ENCODE data around the gene XPNPEP1. TPM values are rescaled to one million over a fixed set of nuclear protein-coding genes. Genes with fewer than 3 reads are reported as not detected.

The XPNPEP1 gene
- total RNA-seq, 1 donor from 2014 or later = 94.6 TPM

DNA sequence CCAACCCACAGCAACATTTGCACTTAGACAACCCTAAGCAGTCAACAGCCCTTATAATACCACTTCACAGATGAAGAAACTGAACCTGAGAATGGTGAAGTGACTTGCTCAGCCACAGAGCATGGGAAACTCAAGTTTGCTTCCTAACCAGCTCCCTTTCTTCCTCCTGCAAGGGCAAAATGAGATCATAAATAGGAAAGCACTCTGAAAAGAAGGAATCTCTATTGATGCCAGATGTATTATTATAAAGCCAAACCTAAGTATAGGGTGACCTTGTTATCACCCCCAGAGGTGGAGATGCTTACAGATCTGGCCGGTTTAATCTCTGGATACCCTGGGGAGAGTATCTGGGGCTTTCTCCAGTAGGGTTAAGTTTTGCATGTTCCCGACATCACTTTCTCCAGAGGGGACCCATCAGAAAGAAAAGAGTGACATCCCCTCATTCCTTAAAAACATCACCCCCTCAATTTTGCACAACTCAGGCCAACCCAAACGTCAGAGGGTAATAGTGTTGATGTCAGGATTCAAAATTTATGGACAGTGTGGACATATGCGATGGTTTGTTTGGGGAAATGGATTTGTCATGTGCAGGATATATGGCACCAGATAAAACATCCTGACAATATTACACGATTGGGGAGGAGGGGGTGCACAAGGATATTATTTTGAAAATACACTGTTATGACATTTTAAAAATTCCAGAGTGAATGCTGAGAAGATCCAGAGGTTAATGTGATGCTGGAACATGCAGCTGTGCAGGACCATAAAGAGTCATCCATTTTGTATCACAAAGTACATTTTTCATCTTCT, 24.0 kb upstream of the XPNPEP1 start:
- DNase-seq = peak; percentile 68

DNA sequence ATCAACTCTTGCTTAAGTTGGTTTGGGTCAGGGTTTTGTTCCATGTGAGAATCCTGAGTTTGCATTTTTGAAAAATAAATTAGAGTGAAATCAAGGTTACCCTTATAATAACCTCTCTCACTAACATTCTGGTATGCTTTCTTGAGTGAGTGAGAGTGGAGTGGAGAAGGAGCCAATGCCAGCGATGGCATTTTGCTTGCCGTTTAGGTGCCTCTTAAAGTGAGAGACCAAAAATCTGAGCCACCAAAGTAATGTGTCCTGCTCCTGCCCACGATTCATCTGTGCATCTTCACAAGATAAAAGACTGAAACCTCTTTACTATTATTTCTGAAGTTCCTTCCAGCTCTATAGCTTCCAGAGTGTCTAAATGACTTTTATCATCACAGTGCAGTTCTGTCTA, 23.4 kb upstream of the XPNPEP1 start:
- DNase-seq = no peak

DNA sequence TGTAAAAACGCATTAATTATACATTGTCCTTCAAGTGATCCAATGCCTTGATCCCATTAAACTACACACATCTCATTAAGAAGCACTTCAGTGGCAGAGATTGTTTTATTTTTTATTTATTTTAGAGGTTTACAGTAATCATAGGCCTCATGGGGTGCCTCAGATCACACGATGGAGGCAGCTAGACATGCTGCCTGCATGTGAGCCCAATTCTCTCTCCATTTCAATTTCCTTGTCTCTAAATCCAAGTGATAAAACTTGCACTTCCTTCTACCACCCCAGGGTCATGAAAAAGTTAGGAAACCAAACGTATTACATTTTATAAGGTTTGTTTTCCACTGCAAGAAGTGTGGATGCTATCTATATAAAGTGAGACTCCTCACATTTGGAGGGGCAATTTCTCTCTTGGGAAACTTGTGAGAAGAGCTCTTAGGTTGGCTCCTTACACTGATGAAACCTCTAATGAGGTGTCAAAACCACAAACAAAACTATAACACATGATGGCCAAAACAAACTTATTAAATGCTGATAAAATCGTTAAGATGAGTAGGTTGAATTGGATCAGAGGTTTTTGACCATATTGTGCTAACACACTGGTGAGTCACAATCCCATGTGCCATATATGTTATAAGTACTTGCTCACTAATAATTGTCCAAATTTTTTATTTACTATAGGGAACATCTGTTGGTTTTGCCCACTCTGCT, 22.3 kb upstream of the XPNPEP1 start:
- DNase-seq = no peak

DNA sequence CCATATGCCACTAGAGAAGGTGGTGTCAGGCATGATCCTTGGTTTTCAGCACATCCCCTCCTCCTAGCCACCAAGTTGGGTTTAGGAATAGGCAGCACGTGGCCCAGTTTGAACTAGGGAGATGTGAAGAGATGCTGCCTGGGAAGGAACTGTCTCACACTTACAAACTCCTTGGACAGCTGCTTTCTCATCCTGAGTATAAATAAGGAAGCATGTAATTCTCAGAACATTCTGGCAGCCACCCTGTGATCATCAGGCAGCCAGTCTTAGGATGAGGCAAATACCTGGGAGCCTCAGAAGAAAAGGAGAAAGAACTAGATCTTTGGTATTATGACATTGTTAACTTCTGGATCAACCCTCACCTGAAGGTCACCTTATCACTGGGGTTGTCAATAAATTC, 21.3 kb upstream of the XPNPEP1 start:
- DNase-seq = no peak

DNA sequence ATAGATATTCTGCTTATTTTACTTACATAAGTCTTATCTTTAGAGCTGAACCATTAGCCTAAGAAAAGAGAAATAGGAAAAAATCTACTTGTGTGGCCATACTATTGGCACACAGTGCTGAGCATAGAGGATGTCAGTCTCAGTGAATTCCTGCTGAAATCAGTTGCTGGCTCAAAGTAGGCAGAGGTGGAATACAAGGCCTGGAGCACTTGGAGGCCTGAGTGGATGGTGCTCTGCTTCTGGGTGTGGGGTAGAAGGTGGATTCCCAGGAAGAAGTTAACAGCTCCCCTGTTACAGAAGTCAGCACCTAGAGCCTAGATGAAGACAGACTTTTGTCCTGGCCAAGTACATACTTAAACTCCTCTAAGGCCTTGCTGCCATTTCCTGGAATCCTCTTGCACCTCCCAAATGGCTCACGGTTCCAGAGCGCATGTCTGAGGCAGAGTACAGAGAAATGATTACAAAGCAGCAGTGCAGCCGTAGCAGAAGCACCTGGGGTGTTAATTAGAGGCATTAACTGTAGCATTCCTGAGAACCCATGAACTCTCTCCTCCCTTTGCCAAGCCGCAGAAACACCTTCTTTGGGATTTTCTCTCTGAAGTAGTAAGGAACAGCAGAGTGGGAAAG, 18.0 kb upstream of the XPNPEP1 start:
- peak; percentile 27 for DNase-seq

DNA sequence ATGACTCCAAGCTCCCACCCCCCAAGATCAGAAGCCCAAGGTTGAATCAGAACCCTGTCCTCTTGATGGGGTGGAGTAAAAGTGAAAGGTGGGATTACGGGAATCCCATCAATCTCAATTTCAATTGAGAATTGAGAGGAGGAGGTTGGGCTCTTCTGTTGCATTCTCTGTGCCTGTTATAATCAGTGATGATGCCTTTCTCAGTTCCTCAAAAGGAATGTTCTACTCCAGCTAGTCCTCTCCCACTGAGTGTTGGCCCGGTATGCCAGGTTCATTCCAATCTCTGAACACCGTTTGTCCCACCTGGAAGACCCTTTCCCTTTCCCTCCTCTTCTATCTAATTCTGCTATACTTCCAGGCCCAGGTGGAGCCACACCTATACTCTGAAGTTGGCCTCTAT, 17.2 kb upstream of the XPNPEP1 start:
- DNase-seq = no peak

DNA sequence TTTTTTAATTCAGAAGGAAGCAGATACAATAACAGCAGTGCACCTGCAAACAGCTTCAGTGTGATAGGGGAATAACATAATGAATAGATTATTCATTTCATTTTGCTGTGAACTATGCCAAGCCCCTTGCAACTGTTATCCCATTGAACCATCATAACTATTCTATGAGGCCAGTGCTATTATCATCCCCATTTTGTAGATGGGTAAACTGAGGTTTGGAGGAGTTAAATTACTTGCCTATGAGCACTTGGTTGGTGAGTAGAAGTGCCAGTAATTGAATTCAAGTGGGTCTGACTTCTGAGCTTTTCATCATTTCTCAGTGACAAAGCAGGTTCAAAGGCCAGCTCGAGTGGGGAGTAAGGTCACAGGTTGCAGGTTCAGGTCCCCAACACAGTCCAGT, 16.8 kb upstream of the XPNPEP1 start:
- DNase-seq = no peak

DNA sequence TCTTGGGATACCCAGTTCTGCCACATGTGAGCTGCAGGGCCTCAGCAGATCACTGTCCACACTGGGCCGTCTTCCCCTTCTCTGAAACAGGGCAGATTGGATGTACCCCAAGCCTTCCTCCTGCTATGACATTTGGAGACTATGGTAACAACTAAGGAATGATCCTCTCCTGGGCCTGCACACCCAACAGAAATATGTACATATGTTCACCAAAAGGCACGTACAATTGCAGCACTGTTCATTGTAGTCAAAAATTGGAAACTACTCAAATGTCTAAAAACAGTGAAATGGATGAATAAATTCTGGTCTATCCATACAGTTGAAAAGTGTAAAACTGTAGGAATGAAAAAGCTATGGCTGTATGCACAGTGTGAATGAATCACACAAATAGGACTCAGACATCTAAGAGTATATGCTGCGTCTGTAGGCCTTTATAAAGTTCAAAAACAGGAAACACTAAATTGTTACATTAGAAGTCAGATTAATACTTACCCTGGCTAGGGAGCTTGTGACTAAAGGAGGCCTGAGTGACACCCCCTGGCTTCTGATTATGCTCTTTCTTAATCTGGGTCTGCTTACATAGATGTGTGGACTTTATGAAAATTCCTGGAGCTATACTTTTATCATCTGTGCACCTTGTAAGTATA, 16.1 kb upstream of the XPNPEP1 start:
- peak; percentile 81 for DNase-seq

DNA sequence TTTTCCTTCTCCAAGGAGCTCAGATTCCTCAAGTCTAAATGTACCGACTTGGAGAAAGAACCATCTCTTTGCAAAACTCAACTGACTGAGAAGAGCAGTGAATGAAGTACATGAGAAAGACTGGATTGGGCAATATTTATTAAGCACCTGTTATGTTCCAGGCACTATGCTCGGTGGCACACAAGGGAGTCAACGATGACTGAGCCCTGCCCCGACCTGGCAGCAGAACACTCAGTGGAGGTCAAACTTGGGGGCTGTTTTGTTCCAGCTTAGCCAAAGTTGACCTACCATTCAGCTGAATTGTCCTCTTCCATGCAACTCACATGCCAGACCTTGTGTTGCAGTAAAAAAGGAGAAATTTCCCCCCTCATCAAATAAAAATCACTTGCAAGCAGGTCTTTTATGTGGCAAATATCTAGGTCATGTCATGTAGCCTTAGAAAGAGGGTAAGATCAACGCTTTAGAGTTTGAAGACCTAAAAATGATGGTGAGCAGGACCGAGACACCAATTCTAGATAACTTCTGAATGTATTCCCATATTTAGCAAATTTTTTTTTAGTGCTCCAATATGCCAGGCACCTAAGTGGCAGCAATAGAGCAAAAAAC, 14.3 kb upstream of the XPNPEP1 start:
- no peak for DNase-seq

DNA sequence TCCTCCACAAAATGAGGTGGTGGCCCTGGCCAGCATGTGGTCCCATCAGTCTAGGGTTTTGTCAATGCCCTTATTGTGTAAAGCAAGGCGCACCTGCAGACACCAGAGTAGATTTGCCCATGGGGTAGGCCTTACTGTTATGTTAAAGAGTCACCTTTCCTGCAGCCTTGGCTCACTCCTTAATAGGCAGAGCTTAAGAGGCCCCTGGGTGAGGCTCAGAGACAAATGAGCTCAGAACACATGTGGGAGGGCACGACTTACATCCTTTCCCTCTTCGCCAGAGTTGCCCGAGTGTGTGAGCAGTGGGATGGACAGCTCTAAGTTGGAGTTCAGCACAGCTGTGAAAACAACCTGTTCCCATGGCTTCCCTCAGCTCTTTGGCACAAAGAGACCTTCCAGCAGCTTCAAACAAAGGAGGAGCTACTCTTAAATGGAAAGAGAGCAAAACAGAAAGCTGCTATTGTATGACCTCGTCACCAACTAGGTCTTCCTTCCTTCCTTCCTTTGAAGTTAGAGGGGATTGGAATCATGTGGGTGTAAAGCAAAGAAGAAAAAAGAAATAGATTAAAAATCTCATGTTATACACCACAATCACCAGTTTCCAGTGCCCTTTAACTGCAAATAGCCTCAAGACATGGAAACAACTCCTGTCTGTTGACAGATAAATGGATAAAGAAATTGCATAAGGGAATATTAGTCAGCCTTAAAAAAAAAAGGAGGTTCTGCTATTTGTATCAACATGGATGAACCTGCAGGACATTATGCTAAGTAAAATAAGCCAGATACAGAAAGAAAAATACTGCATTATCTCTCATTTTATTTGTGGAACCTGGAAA, 11.9 kb upstream of the XPNPEP1 start:
- DNase-seq = peak; percentile 45

DNA sequence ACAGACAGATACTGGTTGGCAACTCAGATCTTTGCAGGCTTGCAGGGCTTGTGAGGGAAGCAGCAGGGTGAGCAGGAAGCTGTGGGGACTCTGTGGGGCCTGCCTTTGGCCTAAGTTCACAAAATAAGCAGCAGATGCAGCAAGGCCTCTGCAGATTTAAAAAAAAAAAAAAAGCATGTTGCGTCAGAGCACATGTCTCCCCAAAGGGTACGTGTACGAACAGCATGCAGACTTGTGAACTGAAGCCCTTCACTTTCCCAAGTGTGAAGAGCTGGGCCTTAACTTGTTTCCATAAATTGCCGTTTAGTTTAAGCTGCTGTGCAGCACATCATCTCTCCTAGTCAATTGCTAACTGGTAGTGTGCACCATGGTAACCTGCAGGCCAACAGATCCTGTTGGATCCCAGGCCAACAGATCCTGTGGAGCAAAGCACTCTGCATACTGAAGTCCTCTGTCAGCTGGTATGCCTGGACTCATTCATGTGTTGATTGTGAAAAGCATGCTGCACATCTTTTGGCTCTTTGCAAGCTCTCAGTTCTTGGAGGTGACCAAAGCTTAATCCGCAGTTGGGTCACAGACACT, 10.8 kb upstream of the XPNPEP1 start:
- peak; percentile 48 for DNase-seq

DNA sequence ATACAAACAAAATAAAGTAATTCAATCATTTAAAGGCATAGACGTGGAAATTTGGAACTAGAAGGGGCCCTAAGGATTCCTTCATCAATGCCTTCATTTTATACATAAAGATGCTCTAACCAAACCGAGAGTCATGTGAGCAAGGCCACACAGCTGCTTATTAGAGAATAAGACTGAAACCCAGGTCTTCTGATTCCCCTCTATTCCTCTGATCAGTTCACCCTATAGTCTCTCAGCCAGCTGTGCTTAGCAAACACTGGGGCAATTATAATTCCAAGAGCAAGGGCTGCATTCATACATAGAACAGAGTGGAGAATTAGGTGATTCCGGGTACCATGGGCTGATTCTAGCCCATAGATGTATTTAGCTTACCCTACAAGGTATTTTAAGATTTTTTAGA, 9.7 kb upstream of the XPNPEP1 start:
- DNase-seq = no peak

DNA sequence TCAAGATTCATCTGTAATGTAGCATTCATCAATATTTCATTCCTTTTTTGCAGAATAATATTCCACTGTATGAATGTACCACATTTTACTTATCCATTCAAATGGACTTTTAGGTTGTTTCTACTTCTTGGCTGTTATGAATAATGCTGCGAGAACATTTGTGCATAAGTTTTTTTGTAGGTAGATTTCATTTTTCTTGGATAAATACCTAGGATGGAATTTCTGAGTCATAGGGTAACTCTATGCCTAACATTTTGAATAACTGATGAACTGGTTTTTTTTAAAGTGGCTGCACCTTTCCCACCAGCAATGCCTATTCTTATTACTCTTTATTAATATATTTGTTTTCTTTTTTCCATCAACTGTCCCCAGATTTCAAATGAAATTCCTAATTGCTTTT, 9.1 kb upstream of the XPNPEP1 start:
- DNase-seq = no peak

DNA sequence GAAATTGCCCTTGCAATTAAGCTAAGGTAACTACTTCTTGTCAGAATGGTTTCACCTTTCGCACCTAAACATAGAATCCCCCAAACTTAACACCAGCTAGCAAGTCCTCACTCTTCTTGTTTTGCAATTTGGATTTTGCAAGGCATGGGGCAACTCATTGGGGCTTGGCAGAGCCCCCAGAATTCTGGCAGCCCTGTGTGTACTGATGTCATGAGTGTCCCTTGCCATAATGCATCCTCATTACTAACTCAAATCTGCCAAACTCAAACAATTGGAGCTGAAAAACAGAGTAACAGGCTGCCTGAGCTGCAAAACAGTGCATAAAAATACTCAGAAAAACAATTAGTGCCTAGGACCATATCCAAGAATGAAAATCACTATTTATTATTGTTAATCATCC, 7.9 kb upstream of the XPNPEP1 start:
- no peak for DNase-seq

DNA sequence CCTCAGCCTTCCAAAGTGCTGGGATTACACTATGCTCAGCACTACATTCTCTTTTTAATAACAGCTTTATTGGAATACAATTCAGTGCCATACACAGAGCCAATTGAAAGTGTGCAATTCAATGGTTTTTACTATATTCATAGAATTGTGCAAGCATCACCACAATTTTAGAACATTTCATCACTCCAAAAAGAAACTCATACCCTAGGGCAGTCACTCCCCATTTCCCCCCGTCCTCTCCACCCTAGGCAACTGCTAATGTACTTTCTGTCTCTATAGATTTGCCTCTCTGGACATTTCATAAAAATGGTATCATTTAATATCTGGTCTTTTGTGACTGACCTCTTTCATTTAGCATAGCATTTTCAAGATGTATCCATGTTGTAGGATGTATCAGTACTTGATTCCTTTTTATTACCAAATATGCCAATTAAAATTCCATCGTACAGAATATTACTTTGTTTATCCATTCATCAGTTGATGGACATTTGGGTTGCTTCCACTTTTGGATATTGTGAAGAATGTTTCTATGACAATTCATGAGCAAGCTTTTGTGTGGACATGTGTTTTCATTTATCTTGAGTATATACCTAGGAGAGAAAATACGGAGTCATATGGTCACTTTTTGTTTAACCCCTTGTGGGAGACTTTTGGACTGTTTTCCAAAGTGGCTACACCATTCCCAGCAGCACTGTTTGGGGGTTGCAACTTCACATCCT, 6.3 kb upstream of the XPNPEP1 start:
- DNase-seq = no peak

DNA sequence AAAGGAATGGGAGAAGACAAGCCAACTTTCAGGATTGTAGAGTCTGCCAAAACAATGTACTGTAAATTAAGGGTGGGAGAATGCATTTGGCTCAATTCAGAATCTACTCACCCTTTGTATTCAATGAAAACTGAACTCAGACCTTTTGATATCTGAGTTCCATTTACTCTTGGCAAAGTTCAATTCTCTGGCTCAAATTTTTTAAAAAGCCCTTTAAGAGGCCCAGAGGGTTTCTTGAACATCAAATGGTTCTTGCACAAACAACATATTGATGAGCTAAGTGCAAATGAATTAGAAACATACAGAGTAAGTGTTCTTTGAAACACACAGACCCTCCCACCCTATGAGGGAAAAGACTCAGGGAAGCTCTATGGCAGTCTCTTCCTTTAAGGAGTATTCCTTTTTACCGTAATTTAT, 5.2 kb upstream of the XPNPEP1 start:
- peak; percentile 93 for DNase-seq

DNA sequence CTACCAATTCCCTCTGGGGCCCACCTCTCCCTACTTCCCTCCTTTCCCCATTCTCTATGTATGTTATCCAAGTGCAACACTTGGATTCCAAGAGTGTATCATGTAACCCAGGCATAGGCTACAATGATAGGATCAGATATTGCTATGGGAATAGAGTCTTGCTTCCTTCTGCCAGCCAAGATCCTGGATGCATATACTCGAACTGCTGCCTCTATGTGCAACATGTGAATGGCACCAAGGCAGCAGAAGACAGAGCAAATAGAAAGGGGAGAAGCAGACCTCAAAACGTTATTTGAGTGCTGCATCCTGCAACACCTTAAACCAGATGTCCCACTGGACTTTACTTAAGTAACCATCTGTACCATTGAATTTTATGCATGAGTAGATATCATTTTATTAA, 3.5 kb upstream of the XPNPEP1 start:
- no peak for DNase-seq

DNA sequence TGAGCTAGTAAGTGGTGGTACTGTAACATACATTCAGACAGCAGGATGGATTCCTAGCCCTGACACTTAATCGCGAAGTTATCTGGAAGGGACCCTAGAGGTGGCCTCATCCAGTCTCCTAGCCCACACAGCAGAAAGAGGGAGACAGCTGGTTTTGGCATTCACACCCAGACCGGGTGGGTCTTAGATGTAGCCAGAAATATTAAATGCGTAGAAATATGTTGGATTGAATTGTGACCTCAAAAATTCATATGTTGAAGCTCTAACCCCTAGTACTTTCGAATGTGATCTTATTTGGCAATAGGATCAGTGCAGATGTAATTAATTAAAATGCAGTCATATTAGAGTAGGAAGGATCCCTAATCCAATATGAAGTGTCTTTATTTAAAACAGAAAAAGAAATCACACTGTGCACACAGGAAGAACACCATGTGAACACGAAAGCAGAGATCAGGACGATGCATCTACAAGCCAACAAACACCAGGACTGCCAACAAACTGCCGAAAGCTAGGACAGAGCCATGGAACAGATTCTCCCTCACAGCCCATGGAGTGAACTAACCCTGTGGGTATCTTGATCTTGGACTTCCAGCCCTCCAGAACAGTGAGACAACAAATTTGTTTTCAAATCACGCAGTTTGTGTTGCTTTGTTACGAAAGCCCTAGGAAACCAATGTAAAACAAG, 2.9 kb upstream of the XPNPEP1 start:
- peak; percentile 91 for DNase-seq

DNA sequence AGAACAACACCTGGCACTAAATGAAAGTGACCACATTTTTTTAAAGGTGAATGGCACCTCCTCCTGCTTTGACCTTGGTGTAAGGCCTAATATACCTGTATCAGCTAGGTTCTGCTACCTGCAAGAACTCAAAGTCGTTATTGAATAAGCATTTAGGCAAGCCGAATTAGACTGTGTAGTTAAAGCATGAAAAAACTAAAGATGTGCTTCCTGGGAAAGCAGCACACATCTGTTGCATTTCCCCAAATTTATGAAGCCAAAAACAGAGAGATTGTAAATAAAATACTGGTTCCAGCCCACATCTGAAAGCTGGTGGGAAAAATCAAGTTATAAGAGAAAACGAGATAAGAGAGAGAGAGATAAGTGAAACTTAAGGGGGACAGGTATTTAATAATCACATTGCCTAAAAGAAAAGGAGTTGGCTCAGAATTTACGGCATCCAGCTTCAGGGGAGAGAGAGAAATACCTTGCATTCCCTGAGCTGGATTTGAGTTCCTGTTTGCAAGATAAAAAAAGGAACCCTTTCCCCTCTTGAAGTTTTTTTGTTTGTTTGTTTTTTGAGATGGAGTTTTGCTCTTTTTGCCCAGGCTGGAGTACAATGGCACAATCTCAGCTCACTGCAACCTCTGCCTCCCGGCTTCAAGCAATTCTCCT, 1.8 kb upstream of the XPNPEP1 start:
- DNase-seq = no peak

All from skin of body (tissue), 2 donors.